RWPE2 (cell line): ENCODE data around the gene SEMA3F.

ENCODE experiments used
- ATAC-seq: fragments of 200-7000 bp; cut with Tn5 transposase; 3 replicates; pipeline ENCODE4 v1.9.1; 2021; ENCODE audit warnings: low read depth
- DNase-seq: peaks from one replicate; pipeline ENCODE4 v3.0.0-alpha.2; 2020; ENCODE audit warnings: low spot score
- H3K27ac ChIP-seq: fragments of 450-650 bp; 2 replicates; pipeline ENCODE4 v1.5.1; 2017; ENCODE audit warnings: mild to moderate bottlenecking; ENCODE audit not compliant: poor library complexity, severe bottlenecking
- H3K27me3 ChIP-seq: fragments of 250-450 bp; sonication (Bioruptor Pico); 2 replicates; pipeline ENCODE4 v1.5.1; 2021; ENCODE audit warnings: mild to moderate bottlenecking, moderate library complexity; ENCODE audit not compliant: insufficient read depth, poor library complexity, severe bottlenecking
- H3K36me3 ChIP-seq: fragments of 250-450 bp; sonication (Bioruptor Pico); 2 replicates; pipeline ENCODE4 v1.5.1; 2020; ENCODE audit warnings: low read depth, mild to moderate bottlenecking, moderate library complexity
- H3K4me1 ChIP-seq: fragments of 250-450 bp; sonication (Bioruptor Pico); 2 replicates; pipeline ENCODE4 v1.5.1; 2021; ENCODE audit warnings: mild to moderate bottlenecking, moderate library complexity; ENCODE audit not compliant: insufficient read depth, poor library complexity, severe bottlenecking
- H3K4me3 ChIP-seq: fragments of 250-450 bp; sonication (Bioruptor Pico); 2 replicates; pipeline ENCODE4 v1.5.1; 2021; ENCODE audit warnings: mild to moderate bottlenecking, moderate library complexity; ENCODE audit not compliant: severe bottlenecking
- H3K9me3 ChIP-seq: fragments of 250-450 bp; sonication (Bioruptor Pico); 2 replicates; pipeline ENCODE4 v1.5.1; 2021; ENCODE audit warnings: mild to moderate bottlenecking, moderate library complexity; ENCODE audit not compliant: severe bottlenecking
- CTCF ChIP-seq: fragments of 450-650 bp; IDR thresholded peaks from one replicate; pipeline ENCODE4 v1.5.1; 2017; ENCODE audit warnings: mild to moderate bottlenecking, moderate library complexity; ENCODE audit not compliant: poor library complexity, severe bottlenecking

The SEMA3F gene

GRCh38 chr3:50195501-50196252 lies 40.6 kb downstream of the SEMA3F start:
- no peaks in the 10 kb centered on the region for H3K4me1 ChIP-seq
- ATAC-seq: no peak
- no peak overlapping the region for H3K4me3 ChIP-seq
- DNase-seq: no peak
- TF ChIP-seq CTCF: no peak
- H3K36me3 ChIP-seq: no peaks in the 10 kb centered on the region
- no peaks in the 10 kb centered on the region for H3K9me3 ChIP-seq
- peaks cover 20% of the 10 kb centered on the region for H3K27me3 ChIP-seq
- no peak overlapping the region for H3K27ac ChIP-seq

- no peaks in the 10 kb centered on the region for H3K9me3 ChIP-seq
- H3K27me3 ChIP-seq: peaks cover 20% of the 10 kb centered on the region
- DNase-seq (no peak), ATAC-seq (no peak)
- H3K4me3 ChIP-seq: no peak overlapping the region
- no peaks in the 10 kb centered on the region for H3K4me1 ChIP-seq
- no peak for TF ChIP-seq CTCF
- no peak overlapping the region for H3K27ac ChIP-seq
- H3K36me3 ChIP-seq: no peaks in the 10 kb centered on the region
Measured at GRCh38 chr3:50196253-50196801, 41.2 kb downstream of the SEMA3F start.

DNA sequence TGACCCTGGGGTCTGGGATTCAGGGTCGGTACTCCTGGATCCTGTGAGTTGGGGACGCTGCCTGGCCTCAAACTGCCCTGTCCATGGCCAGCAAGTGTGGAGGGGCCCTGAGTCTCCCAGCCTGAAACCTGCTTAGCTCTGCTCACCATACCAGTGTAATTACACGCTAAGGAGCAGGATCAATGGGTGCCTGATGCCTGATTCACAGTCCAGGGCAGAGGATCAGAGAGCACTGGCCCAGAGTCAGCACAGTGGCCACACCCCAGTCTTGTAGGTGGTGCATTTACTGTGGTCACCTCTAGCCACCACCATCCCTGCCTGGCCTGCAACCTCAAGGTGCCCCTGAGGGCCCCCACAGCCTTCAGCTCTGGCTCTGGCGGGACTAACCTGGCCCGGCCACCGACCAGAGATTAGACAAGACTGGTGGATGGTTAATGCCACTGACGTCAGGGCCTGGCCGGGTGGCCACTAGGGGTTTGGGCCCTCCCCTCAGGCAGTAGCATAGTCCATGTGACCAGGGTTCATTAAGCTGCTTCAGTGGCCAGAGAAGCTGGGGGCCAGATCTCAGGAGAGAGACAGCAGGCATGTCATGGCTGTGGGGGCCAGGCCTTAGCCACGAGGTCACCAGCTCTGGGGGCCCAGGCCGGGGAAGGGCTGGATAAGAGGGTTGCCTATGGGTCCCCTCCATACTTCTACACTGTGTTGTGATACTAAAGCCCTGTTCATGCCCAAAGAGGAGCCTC lies 46.6 kb downstream of the SEMA3F start:
- no peak for TF ChIP-seq CTCF

GRCh38 chr3:50202353-50203112 lies 47.4 kb downstream of the SEMA3F start:
- no peaks in the 10 kb centered on the region for H3K36me3 ChIP-seq
- H3K27me3 ChIP-seq: peaks cover 27% of the 10 kb centered on the region
- DNase-seq (peak; percentile 58), ATAC-seq (no peak)
- H3K27ac ChIP-seq: no peak overlapping the region
- H3K9me3 ChIP-seq: no peaks in the 10 kb centered on the region
- no peak overlapping the region for H3K4me3 ChIP-seq
- no peaks in the 10 kb centered on the region for H3K4me1 ChIP-seq
- no peak for TF ChIP-seq CTCF

More for the DNA sequence above, 46.6 kb downstream of the SEMA3F start:
- no peaks in the 10 kb centered on the region for H3K36me3 ChIP-seq
- H3K27me3 ChIP-seq: peaks cover 27% of the 10 kb centered on the region
- no peak overlapping the region for H3K27ac ChIP-seq
- ATAC-seq (peak; percentile 15; the same call in 1 of the 3 replicates), DNase-seq (peak; percentile 55)
- H3K4me3 ChIP-seq: no peak overlapping the region
- no peaks in the 10 kb centered on the region for H3K4me1 ChIP-seq
- H3K9me3 ChIP-seq: no peaks in the 10 kb centered on the region
